ENCODE results near the gene UBAC2. TPM values are rescaled to one million over a fixed set of nuclear protein-coding genes. Genes with fewer than 3 reads are reported as not detected.

The UBAC2 gene
- total RNA-seq, 4 donors from 2014 or later, result 51.0 to 71.5 (median 61.1) TPM

DNA sequence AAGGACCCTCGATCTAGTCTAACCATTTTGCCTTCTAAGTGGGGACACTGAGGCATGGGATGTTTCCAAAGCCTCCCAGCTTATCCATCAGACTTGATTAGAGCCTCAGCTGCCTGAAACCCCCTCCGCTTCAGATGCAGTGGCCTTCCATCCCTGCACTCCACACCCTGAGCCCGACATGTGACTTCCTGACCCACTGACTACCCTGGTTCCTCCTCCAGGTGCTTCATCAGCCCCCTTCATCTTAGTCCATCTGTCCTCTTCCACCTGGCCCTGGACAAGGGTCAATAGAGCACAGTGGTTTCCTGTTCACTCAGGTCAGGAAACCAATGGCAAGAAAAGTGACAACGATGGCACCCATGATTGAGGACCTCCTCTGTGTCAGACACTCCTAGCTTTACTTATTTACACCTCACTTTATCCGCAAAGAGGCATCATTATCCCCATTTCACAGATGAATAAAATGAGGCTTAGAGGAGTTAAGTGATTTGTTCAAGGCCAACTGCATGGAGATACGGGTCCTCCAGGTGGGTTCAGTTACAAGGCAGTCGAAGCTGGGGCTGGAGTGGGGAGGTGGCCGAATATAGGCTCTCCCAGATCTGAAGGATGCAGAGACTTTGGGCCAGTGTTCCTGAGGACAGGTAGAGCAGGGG lies 219.1 kb downstream of the UBAC2 start:
- Histone ChIP-seq H3K9me3 (no peaks in the 10 kb centered on the region), H3K36me3 (no peaks in the 10 kb centered on the region), H3K27ac (no peak overlapping the region), H3K27me3 (no peaks in the 10 kb centered on the region), H3K4me1 (no peaks in the 10 kb centered on the region), H3K4me3 (no peak overlapping the region)
- in situ Hi-C loops (cut with MboI; ENCODE audit: low sequenced_read_pairs in 4 of 4), result no loop called here
- no peak for ATAC-seq
- DNase-seq, result no peak
- TF ChIP-seq POLR2A (IDR thresholded peaks at IDR 0.05), result no peak
- TF ChIP-seq, protein P1, sequence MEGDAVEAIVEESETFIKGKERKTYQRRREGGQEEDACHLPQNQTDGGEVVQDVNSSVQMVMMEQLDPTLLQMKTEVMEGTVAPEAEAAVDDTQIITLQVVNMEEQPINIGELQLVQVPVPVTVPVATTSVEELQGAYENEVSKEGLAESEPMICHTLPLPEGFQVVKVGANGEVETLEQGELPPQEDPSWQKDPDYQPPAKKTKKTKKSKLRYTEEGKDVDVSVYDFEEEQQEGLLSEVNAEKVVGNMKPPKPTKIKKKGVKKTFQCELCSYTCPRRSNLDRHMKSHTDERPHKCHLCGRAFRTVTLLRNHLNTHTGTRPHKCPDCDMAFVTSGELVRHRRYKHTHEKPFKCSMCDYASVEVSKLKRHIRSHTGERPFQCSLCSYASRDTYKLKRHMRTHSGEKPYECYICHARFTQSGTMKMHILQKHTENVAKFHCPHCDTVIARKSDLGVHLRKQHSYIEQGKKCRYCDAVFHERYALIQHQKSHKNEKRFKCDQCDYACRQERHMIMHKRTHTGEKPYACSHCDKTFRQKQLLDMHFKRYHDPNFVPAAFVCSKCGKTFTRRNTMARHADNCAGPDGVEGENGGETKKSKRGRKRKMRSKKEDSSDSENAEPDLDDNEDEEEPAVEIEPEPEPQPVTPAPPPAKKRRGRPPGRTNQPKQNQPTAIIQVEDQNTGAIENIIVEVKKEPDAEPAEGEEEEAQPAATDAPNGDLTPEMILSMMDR (IDR thresholded peaks at IDR 0.05 in 4 of 5, conservative IDR thresholded peaks at IDR 0.05 in 1 of 5), result no peak
- intact Hi-C loops (cut with DNase I; ENCODE audit: low total_unique reads), result no loop called here

DNA sequence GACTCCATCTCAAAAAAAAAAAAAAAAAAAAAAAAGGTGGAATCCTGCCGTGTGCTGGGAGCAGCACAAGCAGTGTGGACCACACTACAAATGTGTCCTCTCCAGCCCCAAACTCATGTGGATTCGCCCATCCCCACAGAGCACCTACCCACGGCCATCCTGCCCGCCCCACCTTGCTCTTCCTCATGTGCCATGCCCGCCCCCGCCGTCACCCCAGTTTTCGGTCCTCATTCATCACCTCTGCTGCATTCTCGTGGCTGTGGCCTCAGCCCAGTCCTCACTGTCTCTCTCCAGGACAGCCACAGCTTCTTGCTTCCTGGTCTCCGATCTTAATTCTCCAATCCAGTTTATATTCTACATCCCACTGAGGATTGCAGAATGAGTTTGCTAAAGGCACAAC lies 220.6 kb downstream of the UBAC2 start:
- ATAC-seq (no peak), DNase-seq (no peak)
- intact Hi-C loops (cut with DNase I; ENCODE audit: low total_unique reads) (no loop called here), in situ Hi-C loops (cut with MboI; ENCODE audit: low sequenced_read_pairs in 4 of 4) (no loop called here)
- no peak overlapping the region for H3K27ac ChIP-seq
- TF ChIP-seq POLR2A (IDR thresholded peaks at IDR 0.05), result no peak
- TF ChIP-seq, protein P1 (IDR thresholded peaks at IDR 0.05 in 4 of 5, conservative IDR thresholded peaks at IDR 0.05 in 1 of 5), result no peak
- no peaks in the 10 kb centered on the region for H3K9me3 ChIP-seq
- no peaks in the 10 kb centered on the region for H3K27me3 ChIP-seq
- H3K4me3 ChIP-seq, result no peak overlapping the region
- no peaks in the 10 kb centered on the region for H3K36me3 ChIP-seq
- H3K4me1 ChIP-seq, result no peaks in the 10 kb centered on the region

DNA sequence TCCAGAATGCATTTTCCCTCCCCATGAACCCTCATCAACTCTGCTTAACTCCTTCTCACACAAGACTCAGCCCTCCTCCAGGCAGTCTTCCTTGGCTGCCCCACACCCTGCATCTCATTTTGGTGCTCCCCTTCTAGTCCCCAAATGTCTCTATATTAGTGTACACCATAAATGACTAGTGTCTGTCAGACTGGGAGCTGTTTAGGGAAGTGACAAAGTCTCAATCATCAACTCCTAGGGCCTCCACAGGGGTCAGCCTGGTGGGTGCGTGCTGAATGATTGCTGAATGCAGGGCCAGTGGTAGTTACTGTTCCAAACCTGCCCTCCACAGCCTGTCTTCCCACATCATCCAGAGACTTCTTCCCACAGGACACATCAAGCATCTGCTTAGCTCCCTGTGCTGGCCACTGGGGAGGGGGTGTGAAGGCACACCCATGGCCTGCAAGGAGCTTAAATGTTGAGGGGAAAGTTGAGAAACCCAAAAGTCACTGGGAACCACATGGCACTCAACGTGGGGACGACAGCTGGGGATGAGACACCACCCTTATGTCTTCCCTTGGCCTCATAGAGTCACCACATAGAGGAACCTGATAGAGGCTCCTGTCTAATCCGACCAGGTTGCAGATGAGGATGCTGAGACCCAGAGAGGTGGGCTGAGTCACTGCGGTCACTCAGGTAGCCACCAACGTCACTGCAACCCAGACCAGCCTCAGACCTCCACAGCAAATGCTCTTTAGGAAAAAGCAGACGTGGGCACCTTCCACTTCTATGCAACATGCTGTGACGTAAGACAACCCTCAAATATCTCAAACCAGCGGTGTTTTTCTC lies 221.3 kb downstream of the UBAC2 start:
- in situ Hi-C loops (cut with MboI; ENCODE audit: low sequenced_read_pairs in 4 of 4) (no loop called here), intact Hi-C loops (cut with DNase I; ENCODE audit: low total_unique reads) (no loop called here)
- Histone ChIP-seq H3K4me1 (no peaks in the 10 kb centered on the region), H3K27me3 (no peaks in the 10 kb centered on the region), H3K4me3 (no peak overlapping the region), H3K9me3 (no peaks in the 10 kb centered on the region), H3K36me3 (no peaks in the 10 kb centered on the region), H3K27ac (no peak overlapping the region)
- no peak for ATAC-seq
- no peak for TF ChIP-seq POLR2A (IDR thresholded peaks at IDR 0.05)
- TF ChIP-seq, protein P1 (IDR thresholded peaks at IDR 0.05 in 4 of 5, conservative IDR thresholded peaks at IDR 0.05 in 1 of 5), result no peak
- DNase-seq, result no peak

DNA sequence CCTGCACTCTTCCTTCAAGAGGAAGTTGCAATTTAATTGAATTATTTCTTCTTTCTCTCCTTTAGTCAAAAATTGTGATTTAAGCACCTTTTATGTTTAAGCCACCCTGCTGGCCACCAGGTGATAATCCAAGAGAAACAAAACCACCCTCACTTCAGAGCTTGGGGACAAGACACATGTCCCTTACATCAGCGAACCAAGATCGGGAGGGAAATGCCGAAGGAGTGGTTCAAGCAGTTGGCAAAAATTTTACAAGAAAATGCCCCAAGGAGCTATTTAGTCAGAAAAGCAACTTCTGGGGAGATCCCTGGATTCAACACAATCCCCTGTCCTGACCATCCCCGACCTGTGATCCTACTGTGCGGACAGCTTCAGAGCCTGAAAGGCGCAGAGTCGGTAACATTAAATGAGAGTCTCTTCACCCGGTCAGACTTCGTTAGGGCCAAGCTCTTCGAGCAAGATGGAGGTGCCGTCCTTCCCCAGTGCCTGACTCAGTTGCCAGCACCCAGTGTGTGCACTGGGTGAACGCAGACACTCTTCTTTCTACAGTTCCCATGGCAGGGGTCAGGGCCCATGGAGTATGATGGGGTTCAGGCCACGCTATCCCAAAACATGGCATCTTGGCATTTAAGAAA lies 222.0 kb downstream of the UBAC2 start:
- H3K9me3 ChIP-seq, result no peaks in the 10 kb centered on the region
- H3K4me3 ChIP-seq, result no peak overlapping the region
- in situ Hi-C loops (cut with MboI; ENCODE audit: low sequenced_read_pairs in 4 of 4) (no loop called here), intact Hi-C loops (cut with DNase I; ENCODE audit: low total_unique reads) (no loop called here)
- ATAC-seq (no peak), DNase-seq (no peak)
- H3K27ac ChIP-seq, result no peak overlapping the region
- TF ChIP-seq, protein P1 (IDR thresholded peaks at IDR 0.05 in 4 of 5, conservative IDR thresholded peaks at IDR 0.05 in 1 of 5), result no peak
- no peak for TF ChIP-seq POLR2A (IDR thresholded peaks at IDR 0.05)
- H3K27me3 ChIP-seq, result no peaks in the 10 kb centered on the region
- H3K4me1 ChIP-seq, result no peaks in the 10 kb centered on the region
- no peaks in the 10 kb centered on the region for H3K36me3 ChIP-seq
